ENCODE results near the gene EIF1AD. TPM values are rescaled to one million over a fixed set of nuclear protein-coding genes. Genes with fewer than 3 reads are reported as not detected.

The EIF1AD gene
- total RNA-seq, 2 experiments from 2014 or later = 53.4 to 57.5 TPM

DNA sequence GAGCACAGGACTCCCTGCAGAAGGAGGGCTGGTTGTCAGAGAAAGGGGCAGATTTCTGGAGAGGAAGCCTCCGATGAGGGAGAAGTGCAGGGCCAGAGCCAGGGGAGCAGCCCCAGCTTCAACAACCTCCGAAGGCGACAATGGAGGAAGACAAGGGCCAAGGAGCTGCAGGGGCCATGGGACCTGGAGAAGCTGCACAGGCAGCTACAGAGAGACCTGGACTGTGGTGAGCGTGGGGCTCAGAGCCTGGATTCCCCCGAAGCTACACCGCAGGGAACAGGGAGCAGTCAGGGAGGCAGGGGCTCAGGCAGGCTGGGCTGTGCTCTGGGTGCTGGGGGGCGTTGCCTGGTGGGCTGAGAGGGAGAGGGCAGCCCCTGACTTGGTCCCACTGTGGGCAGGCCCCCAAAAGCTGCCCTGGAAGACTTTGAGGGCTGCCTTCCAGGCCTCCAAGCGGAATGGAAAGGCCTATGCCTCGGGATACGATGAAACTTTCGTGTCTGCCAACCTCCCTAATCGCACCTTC lies 54.3 kb downstream of the EIF1AD start:
- H3K4me3 Mint-ChIP-seq = no peak overlapping the region
- no peak for ATAC-seq (ENCODE audit: low read depth)
- no peak overlapping the region for H3K27ac Mint-ChIP-seq
- H3K36me3 Mint-ChIP-seq = no peaks in the 10 kb centered on the region
- POLR2A ChIA-PET = interaction anchor here (1.2 kb wide), 1 partner anchor 9 kb away, joined by 3 read pairs; no protein-coding TSS in a partner anchor
- no peaks in the 10 kb centered on the region for H3K4me1 Mint-ChIP-seq
- no peaks in the 10 kb centered on the region for H3K9me3 Mint-ChIP-seq
- H3K27me3 Mint-ChIP-seq = peaks cover 8% of the 10 kb centered on the region
- DNase-seq = no peak

DNA sequence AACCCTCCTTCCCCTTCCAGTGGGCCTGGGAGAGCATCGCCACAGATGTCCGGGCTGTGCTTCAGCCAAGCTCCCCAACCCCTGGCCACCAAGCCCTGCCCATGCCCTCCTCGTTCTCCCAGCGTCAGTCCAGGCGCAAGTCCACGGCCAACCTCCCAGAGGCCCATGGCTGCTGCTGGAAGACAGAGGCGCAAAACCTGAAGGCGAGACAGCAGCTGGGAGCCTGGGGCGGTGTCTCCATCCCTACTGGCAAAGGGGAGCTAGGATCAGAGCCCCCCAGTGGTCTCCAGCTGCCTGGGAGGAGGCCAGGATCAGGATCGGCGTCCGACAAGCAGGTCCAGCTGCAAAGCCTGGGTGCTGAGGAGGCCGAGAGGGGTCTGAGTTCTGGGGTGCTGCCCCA lies 54.8 kb downstream of the EIF1AD start:
- no peaks in the 10 kb centered on the region for H3K4me1 Mint-ChIP-seq
- POLR2A ChIA-PET = interaction anchor here (1.2 kb wide), 1 partner anchor 10 kb away, joined by 3 read pairs; no protein-coding TSS in a partner anchor
- no peaks in the 10 kb centered on the region for H3K9me3 Mint-ChIP-seq
- no peak for DNase-seq
- no peak overlapping the region for H3K27ac Mint-ChIP-seq
- no peak for ATAC-seq (ENCODE audit: low read depth)
- no peaks in the 10 kb centered on the region for H3K36me3 Mint-ChIP-seq
- no peak overlapping the region for H3K4me3 Mint-ChIP-seq
- H3K27me3 Mint-ChIP-seq = peaks cover 13% of the 10 kb centered on the region

- ATAC-seq (ENCODE audit: low read depth) (no peak), DNase-seq (no peak)
- Mint-ChIP-seq H3K27ac (no peak overlapping the region), H3K4me1 (no peaks in the 10 kb centered on the region), H3K27me3 (peaks cover 12% of the 10 kb centered on the region), H3K36me3 (no peaks in the 10 kb centered on the region), H3K9me3 (no peaks in the 10 kb centered on the region), H3K4me3 (no peak overlapping the region)
- POLR2A ChIA-PET = interaction anchor here (1.2 kb wide), 1 partner anchor 10 kb away, joined by 3 read pairs; no protein-coding TSS in a partner anchor
Observed at GRCh38 chr11:65946655-65947054, 55.3 kb downstream of the EIF1AD start.

Other genes with a start within 250 kb of the EIF1AD start
- gene AP5B1, start 221.2 kb downstream of the EIF1AD start, total RNA-seq = 10 to 100 TPM; 27.9 to 29.0 TPM
- gene OVOL1, start 215.1 kb downstream of the EIF1AD start, total RNA-seq = under 1 TPM; 0.14 to 0.17 TPM
- 1 to 10 TPM; 2.6 to 3.6 TPM for gene SNX32, start 168.2 kb downstream of the EIF1AD start, total RNA-seq
- 1,000 to 10,000 TPM; 1,357 to 1,424 TPM for gene CFL1, start 144.0 kb downstream of the EIF1AD start, total RNA-seq
- gene MUS81, start 141.7 kb downstream of the EIF1AD start, total RNA-seq = 100 to 1,000 TPM; 102 to 110 TPM
- 10 to 100 TPM; 15.3 to 20.0 TPM for gene EFEMP2, start 129.4 kb downstream of the EIF1AD start, total RNA-seq
- 100 to 1,000 TPM; 161 to 175 TPM for gene CTSW, start 122.3 kb downstream of the EIF1AD start, total RNA-seq
- 10 to 100 TPM; 78.2 to 82.9 TPM for gene FIBP, start 113.7 kb downstream of the EIF1AD start, total RNA-seq
- 10 to 100 TPM; 59.8 to 66.3 TPM for gene CCDC85B, start 111.5 kb downstream of the EIF1AD start, total RNA-seq
- gene FOSL1, start 101.8 kb downstream of the EIF1AD start, total RNA-seq = 1 to 10 TPM; 1.9 to 2.0 TPM
- 10 to 100 TPM; 39.8 to 42.8 TPM for gene C11orf68, start 83.1 kb downstream of the EIF1AD start, total RNA-seq
- gene DRAP1, start 82.7 kb downstream of the EIF1AD start, total RNA-seq = 100 to 1,000 TPM; 225 to 259 TPM
- gene TSGA10IP, start 56.7 kb downstream of the EIF1AD start, total RNA-seq = not detected
- 10 to 100 TPM; 79.3 to 83.5 TPM for gene SART1, start 40.4 kb downstream of the EIF1AD start, total RNA-seq
- 100 to 1,000 TPM; 183 to 187 TPM for gene BANF1, start 346 bp upstream of the EIF1AD start, total RNA-seq
- not detected for gene CST6, start 9.9 kb upstream of the EIF1AD start, total RNA-seq
- gene CATSPER1, start 24.3 kb upstream of the EIF1AD start, total RNA-seq = not detected
- gene GAL3ST3, start 47.0 kb upstream of the EIF1AD start, total RNA-seq = under 1 TPM; 0.14 to 0.44 TPM
- 100 to 1,000 TPM; 231 to 246 TPM for gene SF3B2, start 50.2 kb upstream of the EIF1AD start, total RNA-seq
- 100 to 1,000 TPM; 138 to 162 TPM for gene PACS1, start 68.1 kb upstream of the EIF1AD start, total RNA-seq